Measurements from ENCODE around the gene TMBIM1. TPM values are rescaled to one million over a fixed set of nuclear protein-coding genes. Genes with fewer than 3 reads are reported as not detected.

TMBIM1 gene
- total and polyA plus RNA-seq, 12 donors, result 30.9 to 151 (median 110) TPM

GRCh38 chr2:218282173-218282991, 9.9 kb downstream of the TMBIM1 start:
- no peak for TF ChIP-seq CTCF (IDR thresholded peaks at IDR 0.05)
- peak overlapping the region; percentile 50 to 100 (median 98) for H3K27ac ChIP-seq
- H3K36me3 ChIP-seq, result peaks cover 6 to 74% (median 32%) of the 10 kb centered on the region in 9 donors
- intact Hi-C loops (cut with DNase I), result no loop called here
- H3K27me3 ChIP-seq, result no peaks in the 10 kb centered on the region
- 39 to 52% methylated on average over 17 of the region's 17 CpGs for WGBS, 2 donors
- H3K4me3 ChIP-seq, result no peak overlapping the region
- H3K4me1 ChIP-seq, result peaks cover 48 to 71% (median 63%) of the 10 kb centered on the region in 9 donors
- ATAC-seq (peak in 4 of 8 donors; percentile 6 to 53 (median 20)), DNase-seq (peak; percentile 41 to 44)
- H3K9me3 ChIP-seq, result no peaks in the 10 kb centered on the region

- Histone ChIP-seq H3K9me3 (no peaks in the 10 kb centered on the region), H3K4me1 (peaks cover 46 to 64% (median 54%) of the 10 kb centered on the region in 9 donors), H3K36me3 (peaks cover 6 to 83% (median 41%) of the 10 kb centered on the region in 9 donors), H3K4me3 (no peak overlapping the region), H3K27ac (peak overlapping the region; percentile 50 to 100 (median 98)), H3K27me3 (no peaks in the 10 kb centered on the region)
- DNase-seq, result no peak
- WGBS, 2 donors, result 27 to 35% methylated on average over 3 of the region's 3 CpGs
- ATAC-seq, result peak in 2 of 8 donors; percentile 30 to 48
- intact Hi-C loops (cut with DNase I), result no loop called here
- TF ChIP-seq CTCF (IDR thresholded peaks at IDR 0.05), result no peak
Measured at GRCh38 chr2:218281449-218281848, 10.9 kb downstream of the TMBIM1 start.

- no peak overlapping the region for H3K27ac ChIP-seq
- peaks cover 6 to 94% (median 52%) of the 10 kb centered on the region in 9 donors for H3K36me3 ChIP-seq
- no peak overlapping the region for H3K4me3 ChIP-seq
- TF ChIP-seq CTCF (IDR thresholded peaks at IDR 0.05), result no peak
- ATAC-seq (no peak), DNase-seq (no peak)
- no peaks in the 10 kb centered on the region for H3K27me3 ChIP-seq
- intact Hi-C loops (cut with DNase I), result no loop called here
- H3K4me1 ChIP-seq, result peaks cover 36 to 54% (median 44%) of the 10 kb centered on the region in 9 donors
- no peaks in the 10 kb centered on the region for H3K9me3 ChIP-seq
- 93% methylated on average over 14 of the region's 14 CpGs for WGBS, 2 donors
Measured at GRCh38 chr2:218280260-218280870, 11.9 kb downstream of the TMBIM1 start.

GRCh38 chr2:218278531-218279360, 13.6 kb downstream of the TMBIM1 start:
- no peak overlapping the region for H3K4me3 ChIP-seq
- H3K27me3 ChIP-seq, result no peaks in the 10 kb centered on the region
- ATAC-seq (no peak), DNase-seq (no peak)
- no peaks in the 10 kb centered on the region for H3K9me3 ChIP-seq
- 79% methylated on average over 16 of the region's 16 CpGs for WGBS, 2 donors
- TF ChIP-seq CTCF (IDR thresholded peaks at IDR 0.05), result no peak
- intact Hi-C loops (cut with DNase I), result loop anchor here in 2 of 10 donors (10.0 kb wide), 2 partner anchors 186 to 376 kb away; partner anchors contain the start of genes BCS1L (in 1 of the 2) and ZNF142 (in 1 of the 2)
- H3K27ac ChIP-seq, result no peak overlapping the region
- peaks cover 6 to 99% (median 68%) of the 10 kb centered on the region in 9 donors for H3K36me3 ChIP-seq
- H3K4me1 ChIP-seq, result peaks cover 23 to 41% (median 34%) of the 10 kb centered on the region in 9 donors
